Measurements from ENCODE around the gene ARHGAP22. TPM values are rescaled to one million over a fixed set of nuclear protein-coding genes. Genes with fewer than 3 reads are reported as not detected.

Gene ARHGAP22
- polyA plus RNA-seq, 1 donor from 2014 or later = 0.15 TPM

DNA sequence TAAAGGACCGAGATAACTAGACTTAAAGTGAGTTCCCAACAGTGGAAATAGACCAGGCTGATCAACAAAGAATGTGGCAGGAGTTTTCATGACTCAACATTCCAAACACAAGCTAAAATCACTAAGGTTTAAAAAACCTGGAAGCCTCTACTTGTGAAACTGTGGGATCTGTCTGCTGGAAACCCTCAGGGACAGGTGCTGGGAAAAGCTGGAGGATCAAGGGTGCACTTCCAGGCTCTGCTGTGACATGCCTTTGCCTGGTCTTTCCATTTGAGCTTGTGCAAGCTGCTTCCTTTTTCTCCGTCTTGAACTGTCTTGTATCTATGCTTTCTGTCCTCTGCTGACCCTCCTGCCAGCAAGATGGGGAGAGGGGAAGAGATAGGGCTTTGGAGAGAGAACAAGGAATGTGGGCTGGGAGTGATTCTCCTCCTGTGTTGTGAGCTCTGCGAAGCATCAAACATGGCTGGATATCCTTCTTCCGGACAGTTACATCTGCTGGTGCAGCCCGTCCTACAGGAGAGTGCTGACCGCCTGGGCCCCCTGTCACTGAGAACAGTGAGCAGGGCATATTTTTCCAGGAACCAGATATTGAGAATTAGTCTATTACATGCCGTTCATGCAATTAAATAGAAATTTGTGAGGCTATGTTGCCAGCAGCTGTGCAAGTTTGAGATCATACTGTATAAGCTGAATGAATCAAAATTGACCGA is 25.5 kb downstream of the ARHGAP22 start:
- Histone ChIP-seq H3K9me2 (ENCODE audit: insufficient read depth, low read length) (no peaks in the 10 kb centered on the region), H3K9me3 (ENCODE audit: low read length) (no peaks in the 10 kb centered on the region), H3K79me2 (replicated peaks; ENCODE audit: insufficient read depth, low read length) (no peaks in the 10 kb centered on the region), H3F3A (ENCODE audit: insufficient read depth, low read length, poor library complexity, severe bottlenecking) (no peaks in the 10 kb centered on the region), H3K4me3 (ENCODE audit: low read length) (no peak overlapping the region), H2AFZ (ENCODE audit: low read depth, low read length) (no peak overlapping the region), H4K20me1 (ENCODE audit: insufficient read depth) (no peaks in the 10 kb centered on the region), H3K27ac (ENCODE audit: low read length) (no peak overlapping the region), H3K27me3 (ENCODE audit: insufficient read depth, low read depth, low read length) (no peaks in the 10 kb centered on the region), H3K36me3 (ENCODE audit: insufficient read depth, low read length) (no peaks in the 10 kb centered on the region), H3K4me2 (ENCODE audit: low read length) (no peak overlapping the region), H3K9ac (ENCODE audit: low read length) (no peak overlapping the region)
- no peak for TF ChIP-seq SMC3 (conservative IDR thresholded peaks at IDR 0.05; ENCODE audit: poor library complexity)

DNA sequence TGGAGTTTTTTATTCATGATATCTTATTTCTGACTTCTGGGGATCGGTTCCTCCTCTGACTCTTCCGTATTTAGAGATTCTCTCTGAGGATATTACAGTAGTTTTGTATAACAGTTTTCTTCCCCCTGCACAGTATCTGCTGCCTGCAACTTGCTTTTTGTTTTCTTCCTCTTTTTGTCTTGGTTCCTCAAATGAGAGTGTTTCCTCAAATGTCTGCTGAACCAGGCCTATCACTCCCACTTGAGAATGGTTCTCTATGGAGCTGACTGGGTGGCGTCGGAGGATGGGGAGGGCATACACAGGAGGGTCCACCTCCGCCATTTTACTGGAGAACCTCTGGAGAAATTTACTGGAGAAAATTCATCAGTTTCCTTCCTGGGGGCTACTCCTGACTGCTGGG is 27.7 kb downstream of the ARHGAP22 start:
- Histone ChIP-seq H2AFZ (ENCODE audit: low read depth, low read length) (no peak overlapping the region), H3K4me2 (ENCODE audit: low read length) (no peak overlapping the region), H3K79me2 (replicated peaks; ENCODE audit: insufficient read depth, low read length) (no peaks in the 10 kb centered on the region), H3K27ac (ENCODE audit: low read length) (no peak overlapping the region), H3K9ac (ENCODE audit: low read length) (no peak overlapping the region), H3K9me3 (ENCODE audit: low read length) (no peaks in the 10 kb centered on the region), H4K20me1 (ENCODE audit: insufficient read depth) (no peaks in the 10 kb centered on the region), H3K4me3 (ENCODE audit: low read length) (no peak overlapping the region), H3K27me3 (ENCODE audit: insufficient read depth, low read depth, low read length) (no peaks in the 10 kb centered on the region), H3F3A (ENCODE audit: insufficient read depth, low read length, poor library complexity, severe bottlenecking) (no peaks in the 10 kb centered on the region), H3K9me2 (ENCODE audit: insufficient read depth, low read length) (no peaks in the 10 kb centered on the region), H3K36me3 (ENCODE audit: insufficient read depth, low read length) (no peaks in the 10 kb centered on the region)
- no peak for TF ChIP-seq SMC3 (conservative IDR thresholded peaks at IDR 0.05; ENCODE audit: poor library complexity)
- TF ChIP-seq MXI1 (conservative IDR thresholded peaks at IDR 0.05; ENCODE audit: poor library complexity, severe bottlenecking) = no peak
- TF ChIP-seq, protein P1, sequence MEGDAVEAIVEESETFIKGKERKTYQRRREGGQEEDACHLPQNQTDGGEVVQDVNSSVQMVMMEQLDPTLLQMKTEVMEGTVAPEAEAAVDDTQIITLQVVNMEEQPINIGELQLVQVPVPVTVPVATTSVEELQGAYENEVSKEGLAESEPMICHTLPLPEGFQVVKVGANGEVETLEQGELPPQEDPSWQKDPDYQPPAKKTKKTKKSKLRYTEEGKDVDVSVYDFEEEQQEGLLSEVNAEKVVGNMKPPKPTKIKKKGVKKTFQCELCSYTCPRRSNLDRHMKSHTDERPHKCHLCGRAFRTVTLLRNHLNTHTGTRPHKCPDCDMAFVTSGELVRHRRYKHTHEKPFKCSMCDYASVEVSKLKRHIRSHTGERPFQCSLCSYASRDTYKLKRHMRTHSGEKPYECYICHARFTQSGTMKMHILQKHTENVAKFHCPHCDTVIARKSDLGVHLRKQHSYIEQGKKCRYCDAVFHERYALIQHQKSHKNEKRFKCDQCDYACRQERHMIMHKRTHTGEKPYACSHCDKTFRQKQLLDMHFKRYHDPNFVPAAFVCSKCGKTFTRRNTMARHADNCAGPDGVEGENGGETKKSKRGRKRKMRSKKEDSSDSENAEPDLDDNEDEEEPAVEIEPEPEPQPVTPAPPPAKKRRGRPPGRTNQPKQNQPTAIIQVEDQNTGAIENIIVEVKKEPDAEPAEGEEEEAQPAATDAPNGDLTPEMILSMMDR (IDR thresholded peaks at IDR 0.05; ENCODE audit: poor library complexity, severe bottlenecking) = no peak
- TF ChIP-seq TAF1 (IDR thresholded peaks at IDR 0.05; ENCODE audit: low read depth) = no peak

GRCh38 chr10:48576501-48576900 is 28.4 kb downstream of the ARHGAP22 start:
- H3F3A ChIP-seq (ENCODE audit: insufficient read depth, low read length, poor library complexity, severe bottlenecking) = no peaks in the 10 kb centered on the region
- H3K9ac ChIP-seq (ENCODE audit: low read length) = no peak overlapping the region
- H3K9me2 ChIP-seq (ENCODE audit: insufficient read depth, low read length) = no peaks in the 10 kb centered on the region
- H3K4me2 ChIP-seq (ENCODE audit: low read length) = no peak overlapping the region
- H3K9me3 ChIP-seq (ENCODE audit: low read length) = no peaks in the 10 kb centered on the region
- H2AFZ ChIP-seq (ENCODE audit: low read depth, low read length) = no peak overlapping the region
- no peaks in the 10 kb centered on the region for H4K20me1 ChIP-seq (ENCODE audit: insufficient read depth)
- H3K4me3 ChIP-seq (ENCODE audit: low read length) = no peak overlapping the region
- H3K36me3 ChIP-seq (ENCODE audit: insufficient read depth, low read length) = no peaks in the 10 kb centered on the region
- H3K79me2 ChIP-seq (replicated peaks; ENCODE audit: insufficient read depth, low read length) = no peaks in the 10 kb centered on the region
- TF ChIP-seq TAF1 (IDR thresholded peaks at IDR 0.05; ENCODE audit: low read depth) (no peak), POLR2AphosphoS5 (IDR thresholded peaks at IDR 0.05) (no peak), MXI1 (conservative IDR thresholded peaks at IDR 0.05; ENCODE audit: poor library complexity, severe bottlenecking) (no peak), RAD21 (conservative IDR thresholded peaks at IDR 0.05) (no peak), EP300 (conservative IDR thresholded peaks at IDR 0.05; ENCODE audit: poor library complexity, severe bottlenecking) (no peak), EZH2 (IDR thresholded peaks at IDR 0.05; ENCODE audit: borderline replicate concordance, insufficient read depth, low read length, poor library complexity, severe bottlenecking) (no peak), SMC3 (conservative IDR thresholded peaks at IDR 0.05; ENCODE audit: poor library complexity) (no peak)
- TF ChIP-seq, protein P1 (IDR thresholded peaks at IDR 0.05; ENCODE audit: poor library complexity, severe bottlenecking) = no peak
- TF ChIP-seq, protein P2, sequence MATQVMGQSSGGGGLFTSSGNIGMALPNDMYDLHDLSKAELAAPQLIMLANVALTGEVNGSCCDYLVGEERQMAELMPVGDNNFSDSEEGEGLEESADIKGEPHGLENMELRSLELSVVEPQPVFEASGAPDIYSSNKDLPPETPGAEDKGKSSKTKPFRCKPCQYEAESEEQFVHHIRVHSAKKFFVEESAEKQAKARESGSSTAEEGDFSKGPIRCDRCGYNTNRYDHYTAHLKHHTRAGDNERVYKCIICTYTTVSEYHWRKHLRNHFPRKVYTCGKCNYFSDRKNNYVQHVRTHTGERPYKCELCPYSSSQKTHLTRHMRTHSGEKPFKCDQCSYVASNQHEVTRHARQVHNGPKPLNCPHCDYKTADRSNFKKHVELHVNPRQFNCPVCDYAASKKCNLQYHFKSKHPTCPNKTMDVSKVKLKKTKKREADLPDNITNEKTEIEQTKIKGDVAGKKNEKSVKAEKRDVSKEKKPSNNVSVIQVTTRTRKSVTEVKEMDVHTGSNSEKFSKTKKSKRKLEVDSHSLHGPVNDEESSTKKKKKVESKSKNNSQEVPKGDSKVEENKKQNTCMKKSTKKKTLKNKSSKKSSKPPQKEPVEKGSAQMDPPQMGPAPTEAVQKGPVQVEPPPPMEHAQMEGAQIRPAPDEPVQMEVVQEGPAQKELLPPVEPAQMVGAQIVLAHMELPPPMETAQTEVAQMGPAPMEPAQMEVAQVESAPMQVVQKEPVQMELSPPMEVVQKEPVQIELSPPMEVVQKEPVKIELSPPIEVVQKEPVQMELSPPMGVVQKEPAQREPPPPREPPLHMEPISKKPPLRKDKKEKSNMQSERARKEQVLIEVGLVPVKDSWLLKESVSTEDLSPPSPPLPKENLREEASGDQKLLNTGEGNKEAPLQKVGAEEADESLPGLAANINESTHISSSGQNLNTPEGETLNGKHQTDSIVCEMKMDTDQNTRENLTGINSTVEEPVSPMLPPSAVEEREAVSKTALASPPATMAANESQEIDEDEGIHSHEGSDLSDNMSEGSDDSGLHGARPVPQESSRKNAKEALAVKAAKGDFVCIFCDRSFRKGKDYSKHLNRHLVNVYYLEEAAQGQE (IDR thresholded peaks at IDR 0.05; ENCODE audit: borderline replicate concordance) = no peak
- H3K27me3 ChIP-seq (ENCODE audit: insufficient read depth, low read depth, low read length) = no peaks in the 10 kb centered on the region
- H3K27ac ChIP-seq (ENCODE audit: low read length) = no peak overlapping the region

Data from neural cell (in vitro differentiated cells).